Loucy (cell line): ENCODE data around the gene ANKRD55.

Source experiments
- EZH2phosphoT487 ChIP-seq: fragments of 200-600 bp; IDR thresholded peaks from 2 replicates; pipeline ENCODE4 v1.6.1; 2018; ENCODE audit warnings: antibody characterized with exemption, mild to moderate bottlenecking, moderate library complexity, borderline replicate concordance
- TF ChIP-seq, protein P1 (sequence below): fragments of 200-600 bp; sonication (generic); conservative IDR thresholded peaks from 2 replicates; pipeline ENCODE4 v1.5.1; 2014; ENCODE audit warnings: mild to moderate bottlenecking, antibody characterized with exemption, low read length

DNA sequence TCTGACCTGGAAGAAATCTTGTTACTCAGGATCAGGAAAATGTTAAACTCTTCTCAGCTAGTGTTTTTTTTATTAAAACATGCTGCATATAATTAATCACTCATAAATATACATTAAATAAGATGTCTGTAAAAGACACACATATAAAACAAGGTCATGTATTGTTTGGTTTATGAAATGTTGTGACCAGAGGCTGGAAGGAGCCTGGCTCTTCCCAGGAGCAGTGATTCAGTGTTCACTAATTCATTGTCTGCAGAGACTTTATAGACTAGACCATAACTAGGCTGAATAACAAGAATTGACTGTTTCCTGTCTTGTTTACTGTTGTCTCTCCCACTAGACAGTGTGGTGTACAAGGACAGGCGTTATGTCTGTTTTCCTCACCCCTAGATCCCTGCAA, 49.1 kb upstream of the ANKRD55 start:
- TF ChIP-seq, protein P1, sequence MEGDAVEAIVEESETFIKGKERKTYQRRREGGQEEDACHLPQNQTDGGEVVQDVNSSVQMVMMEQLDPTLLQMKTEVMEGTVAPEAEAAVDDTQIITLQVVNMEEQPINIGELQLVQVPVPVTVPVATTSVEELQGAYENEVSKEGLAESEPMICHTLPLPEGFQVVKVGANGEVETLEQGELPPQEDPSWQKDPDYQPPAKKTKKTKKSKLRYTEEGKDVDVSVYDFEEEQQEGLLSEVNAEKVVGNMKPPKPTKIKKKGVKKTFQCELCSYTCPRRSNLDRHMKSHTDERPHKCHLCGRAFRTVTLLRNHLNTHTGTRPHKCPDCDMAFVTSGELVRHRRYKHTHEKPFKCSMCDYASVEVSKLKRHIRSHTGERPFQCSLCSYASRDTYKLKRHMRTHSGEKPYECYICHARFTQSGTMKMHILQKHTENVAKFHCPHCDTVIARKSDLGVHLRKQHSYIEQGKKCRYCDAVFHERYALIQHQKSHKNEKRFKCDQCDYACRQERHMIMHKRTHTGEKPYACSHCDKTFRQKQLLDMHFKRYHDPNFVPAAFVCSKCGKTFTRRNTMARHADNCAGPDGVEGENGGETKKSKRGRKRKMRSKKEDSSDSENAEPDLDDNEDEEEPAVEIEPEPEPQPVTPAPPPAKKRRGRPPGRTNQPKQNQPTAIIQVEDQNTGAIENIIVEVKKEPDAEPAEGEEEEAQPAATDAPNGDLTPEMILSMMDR = no peak
- TF ChIP-seq EZH2phosphoT487 = no peak
